H1 (cell line): ENCODE results near the gene VAMP4. TPM values are rescaled to one million over a fixed set of nuclear protein-coding genes. Genes with fewer than 3 reads are reported as not detected.

Source experiments
- CTCF ChIA-PET: fragments of 300-600 bp; sonication (Branson Sonifier 250); formaldehyde crosslinking; loops from one replicate; lab custom pipeline; 2021; ENCODE audit not compliant: partially characterized antibody; lab: Charles Lee
- POLR2A ChIA-PET: fragments of 300-600 bp; sonication (Branson Sonifier 250); formaldehyde crosslinking; loops from one replicate; lab custom pipeline; 2021; ENCODE audit warnings: inconsistent platforms; ENCODE audit not compliant: partially characterized antibody; lab: Charles Lee
- DNase-seq, 2 experiments: peaks; one replicate each; pipeline versions ENCODE4 v3.0.0 to v3.0.0-alpha.2; 2010 to 2022; ENCODE audit warnings: low spot score in 2 of 2, low read depth in 1 of 2, mixed read lengths in 1 of 2
- FAIRE-seq: peaks from 2 replicates; lab custom pipeline; 2011; peaks lifted over from hg19 to GRCh38; lab: Jason Lieb, UNC
- H2AFZ ChIP-seq: 2 replicates; pipeline ENCODE4 v1.8.1; 2012; ENCODE audit warnings: low read length, inconsistent platforms
- H2AK5ac ChIP-seq: 2 replicates; pipeline ENCODE4 v1.6.1; 2013; ENCODE audit warnings: low read depth, low read length
- H2BK120ac ChIP-seq: replicated peaks from 2 replicates; pipeline ENCODE3; 2013; ENCODE audit warnings: low read depth, low read length, inconsistent platforms
- H2BK12ac ChIP-seq: 2 replicates; pipeline ENCODE4 v1.6.1; 2013; ENCODE audit warnings: low read depth, low read length
- H2BK15ac ChIP-seq: 2 replicates; pipeline ENCODE4 v1.6.1; 2013; ENCODE audit warnings: low read length
- H2BK20ac ChIP-seq: 2 replicates; pipeline ENCODE4 v1.6.1; 2013; ENCODE audit warnings: low read length
- H2BK5ac ChIP-seq: 2 replicates; pipeline ENCODE4 v1.6.1; 2013; ENCODE audit warnings: low read depth, low read length
- H3K14ac ChIP-seq: 2 replicates; pipeline ENCODE4 v1.6.1; 2013; ENCODE audit warnings: inconsistent platforms; ENCODE audit not compliant: insufficient read length
- H3K18ac ChIP-seq: 2 replicates; pipeline ENCODE4 v1.6.1; 2013; ENCODE audit warnings: low read length; ENCODE audit errors: extremely low read depth
- H3K23ac ChIP-seq: 2 replicates; pipeline ENCODE4 v1.6.1; 2013; ENCODE audit warnings: inconsistent platforms; ENCODE audit not compliant: insufficient read length
- H3K23me2 ChIP-seq: 2 replicates; pipeline ENCODE4 v1.6.1; 2013; ENCODE audit warnings: low read depth, low read length
- H3K27ac ChIP-seq: 2 replicates; pipeline ENCODE4 v1.6.1; 2011; ENCODE audit warnings: low read depth, low read length, inconsistent platforms
- H3K27me3 ChIP-seq, 4 experiments: replicated peaks in 1 of 4; 1 replicate in 1 of 4; 2 replicates in 3 of 4; pipeline versions ENCODE4 v1.6.1 to v1.8.1; 2011 to 2013; ENCODE audit warnings: low read length in 3 of 4, mild to moderate bottlenecking in 3 of 4, inconsistent platforms in 2 of 4, mixed read lengths in 2 of 4, moderate library complexity in 1 of 4; ENCODE audit not compliant: control insufficient read depth in 3 of 4, insufficient read depth in 3 of 4; ENCODE audit errors: extremely low read depth in 1 of 4
- H3K36me3 ChIP-seq, 4 experiments: 2 replicates each; pipeline versions ENCODE4 v1.6.1 to v1.8.1; 2011 to 2013; ENCODE audit warnings: mild to moderate bottlenecking in 4 of 4, low read length in 3 of 4, moderate library complexity in 2 of 4, control low read depth in 1 of 4, inconsistent platforms in 1 of 4; ENCODE audit not compliant: insufficient read depth in 4 of 4, control insufficient read depth in 2 of 4
- H3K4ac ChIP-seq: replicated peaks from 2 replicates; pipeline ENCODE3; 2013; ENCODE audit warnings: low read length, low read depth, mixed read lengths, inconsistent platforms; ENCODE audit not compliant: insufficient read length
- H3K4me1 ChIP-seq, 4 experiments: replicated peaks in 1 of 4; 1 replicate in 1 of 4; 2 replicates in 3 of 4; pipeline versions ENCODE4 v1.6.1 to v1.8.1; 2011 to 2013; ENCODE audit warnings: low read length in 3 of 4, inconsistent platforms in 2 of 4, mixed read lengths in 1 of 4; ENCODE audit not compliant: insufficient read depth in 4 of 4, control insufficient read depth in 3 of 4
- H3K4me2 ChIP-seq, 2 experiments: 2 replicates each; pipeline versions ENCODE4 v1.6.1 to v1.8.1; 2011 to 2013; ENCODE audit warnings: low read depth in 2 of 2, low read length in 2 of 2, control low read depth in 1 of 2, inconsistent platforms in 1 of 2, mild to moderate bottlenecking in 1 of 2; ENCODE audit not compliant: insufficient read depth in 1 of 2
- H3K4me3 ChIP-seq, 4 experiments: fragments of 200-600, 300-600 bp in 1 of 4; sonication (generic), shearing (Covaris generic), sonication (Bioruptor Twin) in 1 of 4; 2 replicates each; pipeline versions ENCODE4 v1.5.1 to v1.8.1; 2011 to 2016; ENCODE audit warnings: low read length in 4 of 4, low read depth in 3 of 4, control low read depth in 2 of 4, inconsistent platforms in 2 of 4, mild to moderate bottlenecking in 2 of 4, mixed read lengths in 1 of 4, moderate library complexity in 1 of 4; ENCODE audit not compliant: insufficient read depth in 2 of 4; ENCODE audit errors: extremely low read depth in 1 of 4
- H3K56ac ChIP-seq: replicated peaks from 2 replicates; pipeline ENCODE3; 2013; ENCODE audit warnings: low read depth, mild to moderate bottlenecking, mixed read lengths, low read length, inconsistent platforms; ENCODE audit not compliant: insufficient read length
- H3K79me1 ChIP-seq: 2 replicates; pipeline ENCODE4 v1.6.1; 2013; ENCODE audit warnings: low read depth, low read length, control low read depth
- H3K79me2 ChIP-seq, 2 experiments: 2 replicates each; pipeline versions ENCODE4 v1.6.1 to v1.8.1; 2012 to 2013; ENCODE audit warnings: low read length in 2 of 2, mild to moderate bottlenecking in 2 of 2, inconsistent platforms in 1 of 2; ENCODE audit not compliant: insufficient read depth in 2 of 2, control insufficient read depth in 1 of 2
- H3K9ac ChIP-seq, 4 experiments: replicated peaks in 1 of 4; 1 replicate in 1 of 4; 2 replicates in 3 of 4; pipeline versions ENCODE4 v1.6.1 to v1.8.1; 2011 to 2013; ENCODE audit warnings: low read depth in 3 of 4, low read length in 3 of 4, control low read depth in 2 of 4, mild to moderate bottlenecking in 2 of 4, moderate library complexity in 2 of 4, inconsistent platforms in 1 of 4; ENCODE audit errors: extremely low read depth in 1 of 4
- H3K9me3 ChIP-seq, 2 experiments: 2 replicates each; pipeline versions ENCODE4 v1.6.1 to v1.8.1; 2012 to 2013; ENCODE audit warnings: mild to moderate bottlenecking in 2 of 2, moderate library complexity in 2 of 2, control low read depth in 1 of 2, inconsistent platforms in 1 of 2, low read depth in 1 of 2, low read length in 1 of 2, mixed read lengths in 1 of 2; ENCODE audit not compliant: insufficient read depth in 2 of 2
- H4K20me1 ChIP-seq, 2 experiments: replicated peaks in 1 of 2; 2 replicates each; pipeline versions ENCODE3 to v1.8.1; 2011 to 2013; ENCODE audit warnings: inconsistent platforms in 2 of 2, low read length in 2 of 2, mild to moderate bottlenecking in 1 of 2; ENCODE audit not compliant: insufficient read depth in 2 of 2, control insufficient read depth in 1 of 2
- H4K5ac ChIP-seq: 2 replicates; pipeline ENCODE4 v1.6.1; 2013; ENCODE audit warnings: low read length, low read depth, mixed read lengths, inconsistent platforms; ENCODE audit not compliant: insufficient read length
- H4K8ac ChIP-seq: 2 replicates; pipeline ENCODE4 v1.8.0; 2013; ENCODE audit warnings: mild to moderate bottlenecking, moderate library complexity, low read length, inconsistent platforms; ENCODE audit not compliant: insufficient read depth; ENCODE audit errors: extremely low read depth
- H4K91ac ChIP-seq: replicated peaks from 2 replicates; pipeline ENCODE3; 2013; ENCODE audit warnings: low read length, mixed read lengths, inconsistent platforms; ENCODE audit not compliant: insufficient read length
- BACH1 ChIP-seq: IDR thresholded peaks from 2 replicates; pipeline ENCODE4 v1.6.1; 2012; ENCODE audit warnings: low read length, improper control_type of control experiment
- EP300 ChIP-seq, 2 experiments: IDR thresholded peaks; 1 replicate in 1 of 2; 2 replicates in 1 of 2; pipeline ENCODE4 v1.6.1; 2011 to 2012; ENCODE audit warnings: low read depth in 2 of 2, low read length in 2 of 2, mild to moderate bottlenecking in 2 of 2, borderline replicate concordance in 1 of 2, inconsistent platforms in 1 of 2, moderate library complexity in 1 of 2
- GABPA ChIP-seq: IDR thresholded peaks from 2 replicates; pipeline ENCODE4 v1.6.1; 2011; ENCODE audit warnings: mild to moderate bottlenecking, low read length, moderate library complexity, borderline replicate concordance; ENCODE audit not compliant: insufficient read depth
- KDM1A ChIP-seq: fragments of 200-600, 300-600 bp; sonication (generic); IDR thresholded peaks from 2 replicates; pipeline ENCODE4 v1.7.1; 2016; ENCODE audit warnings: mild to moderate bottlenecking, low read length, borderline replicate concordance
- NRF1 ChIP-seq: IDR thresholded peaks from 2 replicates; pipeline ENCODE4 v1.6.1; 2011; ENCODE audit warnings: mild to moderate bottlenecking, low read depth, low read length, improper control_type of control experiment
- RFX5 ChIP-seq: IDR thresholded peaks from 2 replicates; pipeline ENCODE4 v1.6.1; 2011; ENCODE audit warnings: low read depth, low read length, improper control_type of control experiment, borderline replicate concordance
- SIN3A ChIP-seq, 2 experiments: IDR thresholded peaks in 1 of 2; conservative IDR thresholded peaks in 1 of 2; 2 replicates each; pipeline ENCODE4 v1.6.1; 2011 to 2012; ENCODE audit warnings: low read length in 2 of 2, improper control_type of control experiment in 1 of 2, low read depth in 1 of 2, mild to moderate bottlenecking in 1 of 2
- SUZ12 ChIP-seq: fragments of 200-600 bp; sonication (generic); IDR thresholded peaks from 2 replicates; pipeline ENCODE4 v1.6.1; 2012; ENCODE audit warnings: mild to moderate bottlenecking, inconsistent platforms, low read length, moderate library complexity, mixed read lengths
- TBP ChIP-seq: IDR thresholded peaks from 2 replicates; pipeline ENCODE4 v1.6.1; 2011; ENCODE audit warnings: low read depth, low read length, improper control_type of control experiment
- TCF12 ChIP-seq: IDR thresholded peaks from 2 replicates; pipeline ENCODE4 v1.6.1; 2011; ENCODE audit warnings: low read depth, mild to moderate bottlenecking, low read length
- WGBS, 2 experiments: shearing (Covaris generic) in 1 of 2; methylation state at CpG; one replicate each; pipeline versions ENCODE4 v1.1.6 to v1.1.7; 2013 to 2015; ENCODE audit warnings: low lambda C conversion rate in 2 of 2, mixed read lengths in 2 of 2, inconsistent platforms in 1 of 2, low coverage in 1 of 2, missing lambda C conversion rate in 1 of 2; ENCODE audit not compliant: insufficient replicate concordance in 2 of 2, insufficient coverage in 1 of 2, insufficient read length in 1 of 2; ENCODE audit errors: extremely low coverage in 1 of 2, missing lambda C conversion rate in 1 of 2; 5-methylcytosine and 5-hydroxymethylcytosine counted together
- polyA plus RNA-seq, 7 experiments: library from polyadenylated mRNA; depleted of rRNA in 3 of 7; stranded (reverse) in 5 of 7; unstranded in 2 of 7; fragments of >200 nt in 5 of 7; fragments of 200-250 nt in 2 of 7; gene quantifications; 1 replicate in 5 of 7; 2 replicates in 1 of 7; 4 replicates in 1 of 7; pipeline versions ENCODE4 v1.2.1 to v1.2.3, GENCODE V29; 2011 to 2013; ENCODE audit warnings: missing spikeins in 2 of 7, mixed read lengths in 2 of 7
- total RNA-seq: library from RNA; stranded (reverse); fragmentation: NEBNext Ultra II Directional; extraction: Animal tissue kit (Norgen Biotek cat#: 25700); gene quantifications from 2 replicates; pipeline ENCODE4 v1.2.1, GENCODE V29; 2021

Gene VAMP4
- total and polyA plus RNA-seq, 2 of the 8 experiments (the other 6 are each of a cell fraction or from before 2014, with no cell fraction given): 1.6 to 13.9 TPM

- no peak overlapping the region for H2BK120ac ChIP-seq
- TF ChIP-seq KDM1A (no peak), GABPA (no peak), BACH1 (no peak), TBP (no peak), NRF1 (no peak), TCF12 (no peak), RFX5 (no peak), SIN3A (conservative IDR thresholded peaks at IDR 0.05 in 1 of 2, IDR thresholded peaks at IDR 0.05 in 1 of 2; ENCODE audit: low read depth in 1 of 2, low read length in 2 of 2) (no peak), SUZ12 (no peak), EP300 (IDR thresholded peaks at IDR 0.05; ENCODE audit: borderline replicate concordance in 1 of 2, low read depth in 2 of 2, low read length in 2 of 2) (no peak)
- H3K9me3 ChIP-seq: no peaks in the 10 kb centered on the region
- DNase-seq: no peak
- no peak overlapping the region for H2BK5ac ChIP-seq
- no peaks in the 10 kb centered on the region for H4K20me1 ChIP-seq
- H3K79me2 ChIP-seq: no peaks in the 10 kb centered on the region
- no peak overlapping the region for H4K5ac ChIP-seq
- H3K27me3 ChIP-seq: no peaks in the 10 kb centered on the region
- no peak overlapping the region for H2AFZ ChIP-seq
- H3K4me2 ChIP-seq: no peak overlapping the region
- H3K4me1 ChIP-seq: no peaks in the 10 kb centered on the region
- no peak overlapping the region for H3K14ac ChIP-seq
- 95% methylated on average over 4 of the region's 4 CpGs; no CpG with 5 or more reads in 1 of the 2 experiments for WGBS, 2 experiments
- no peaks in the 10 kb centered on the region for H3K23me2 ChIP-seq
- no peak overlapping the region for H4K91ac ChIP-seq
- no peak overlapping the region for H2AK5ac ChIP-seq
- no peak overlapping the region for H3K27ac ChIP-seq
- no peak overlapping the region for H2BK12ac ChIP-seq
- no peak overlapping the region for H3K4ac ChIP-seq
- no peak overlapping the region for H3K18ac ChIP-seq
- H4K8ac ChIP-seq: no peak overlapping the region
- no peaks in the 10 kb centered on the region for H3K36me3 ChIP-seq
- CTCF ChIA-PET: interaction anchor here (1.9 to 8.0 kb wide), 3 partner anchors 10 to 25 kb away, joined by 5 to 61 read pairs (median 7); no protein-coding TSS in a partner anchor
- H3K79me1 ChIP-seq: no peaks in the 10 kb centered on the region
- POLR2A ChIA-PET: no interaction called here
- H3K23ac ChIP-seq: no peak overlapping the region
- no peak overlapping the region for H3K56ac ChIP-seq
- no peak overlapping the region for H2BK15ac ChIP-seq
- no peak overlapping the region for H3K9ac ChIP-seq
- no peak overlapping the region for H3K4me3 ChIP-seq
- no peak for FAIRE-seq
- H2BK20ac ChIP-seq: no peak overlapping the region
Observed at GRCh38 chr1:171666114-171666769, 75.6 kb downstream of the VAMP4 start.
